K562 (cell line): ENCODE data around the gene PRDM10. TPM values are rescaled to one million over a fixed set of nuclear protein-coding genes. Genes with fewer than 3 reads are reported as not detected.
A peak's percentile ranks its signal among the peaks of the same experiment; 100 is the strongest.

Experiments used
- ATAC-seq: fragments of 200-7000 bp; cut with Tn5 transposase; 3 replicates; pipeline ENCODE4 v1.9.1; 2020; ENCODE audit warnings: moderate library complexity
- BruUV-seq: library from RNA; stranded (reverse); fragments of 400-500 nt; replicated peaks from 2 replicates; lab custom pipeline; 2021; lab: Mats Ljungman, UMichigan
- CTCF ChIA-PET: fragments of 300-600 bp; formaldehyde crosslinking; extraction: SDS; loops from one replicate; lab custom pipeline; 2021; ENCODE audit warnings: low intra/inter-chr PET ratio; lab: Yijun Ruan, JAX
- POLR2A ChIA-PET: fragments of 300-600, 350-650 bp; sonication (Branson Sonifier 250); formaldehyde crosslinking; extraction: SDS; loops from one replicate; lab custom pipeline; 2021; ENCODE audit warnings: antibody characterized with exemption, inconsistent platforms; lab: Yijun Ruan, JAX
- DNase-seq, 4 experiments: peaks; one replicate each; pipeline versions ENCODE4 v3.0.0 to v3.0.0-alpha.2; 2011 to 2018; ENCODE audit warnings: low spot score in 3 of 4, mixed read lengths in 3 of 4; ENCODE audit errors: extremely low read depth in 1 of 4
- FAIRE-seq: peaks from 2 replicates; lab custom pipeline; 2011; peaks lifted over from hg19 to GRCh38; lab: Jason Lieb, UNC
- H2AFZ ChIP-seq: 2 replicates; pipeline ENCODE4 v1.6.0; 2011; ENCODE audit warnings: low read depth, low read length, control low read depth, inconsistent platforms
- H3K27ac ChIP-seq: fragments of 200-600 bp; 3 replicates; pipeline ENCODE4 v1.8.0; 2011; ENCODE audit warnings: low read depth, mild to moderate bottlenecking, control low read depth, inconsistent platforms, low read length, moderate library complexity, mixed read lengths; ENCODE audit errors: extremely low read depth
- H3K27me3 ChIP-seq, 2 experiments: fragments of 300-600 bp in 1 of 2; 2 replicates in 1 of 2; 3 replicates in 1 of 2; pipeline versions ENCODE4 v1.6.0 to v1.8.0; 2011; ENCODE audit warnings: inconsistent platforms in 2 of 2, low read length in 2 of 2, mild to moderate bottlenecking in 1 of 2, mixed read lengths in 1 of 2, moderate library complexity in 1 of 2; ENCODE audit not compliant: control insufficient read depth in 2 of 2, insufficient read depth in 2 of 2
- H3K36me3 ChIP-seq: fragments of 300-600 bp; 3 replicates; pipeline ENCODE4 v1.8.0; 2011; ENCODE audit warnings: mild to moderate bottlenecking, low read length, inconsistent platforms; ENCODE audit not compliant: control insufficient read depth, insufficient read depth
- H3K4me1 ChIP-seq, 2 experiments: fragments of 200-600 bp in 1 of 2; replicated peaks in 1 of 2; 2 replicates in 1 of 2; 3 replicates in 1 of 2; pipeline versions ENCODE4 v1.5.1 to v1.8.0; 2011; ENCODE audit warnings: inconsistent platforms in 2 of 2, low read length in 2 of 2, mild to moderate bottlenecking in 1 of 2, mixed read lengths in 1 of 2, moderate library complexity in 1 of 2; ENCODE audit not compliant: control insufficient read depth in 2 of 2, insufficient read depth in 2 of 2
- H3K4me2 ChIP-seq: 2 replicates; pipeline ENCODE4 v1.6.1; 2011; ENCODE audit warnings: low read length, control low read depth, inconsistent platforms, mixed read lengths; ENCODE audit not compliant: insufficient read depth
- H3K4me3 ChIP-seq: fragments of 200-600 bp; sonication (generic), shearing (Covaris generic); 2 replicates; pipeline ENCODE4 v1.5.1; 2016; ENCODE audit warnings: control low read depth, inconsistent platforms
- H3K79me2 ChIP-seq: fragments of 200-600 bp; 3 replicates; pipeline ENCODE4 v1.8.0; 2011; ENCODE audit warnings: low read length, inconsistent platforms; ENCODE audit not compliant: control insufficient read depth, insufficient read depth
- H3K9ac ChIP-seq, 2 experiments: 2 replicates each; pipeline versions ENCODE4 v1.6.0 to v1.6.1; 2011; ENCODE audit warnings: low read depth in 2 of 2, low read length in 2 of 2, control low read depth in 1 of 2, inconsistent platforms in 1 of 2, mild to moderate bottlenecking in 1 of 2, mixed read lengths in 1 of 2; ENCODE audit not compliant: insufficient read depth in 1 of 2
- H3K9me1 ChIP-seq: one replicate; pipeline ENCODE4 v1.6.0; 2011; ENCODE audit warnings: inconsistent platforms, mild to moderate bottlenecking, low read length, moderate library complexity; ENCODE audit not compliant: control insufficient read depth, insufficient read depth
- H3K9me3 ChIP-seq: replicated peaks from 2 replicates; pipeline ENCODE4 v1.5.1; 2011; ENCODE audit warnings: low read depth, low read length, inconsistent platforms; ENCODE audit not compliant: control insufficient read depth, insufficient read depth
- H4K20me1 ChIP-seq: replicated peaks from 2 replicates; pipeline ENCODE4 v1.6.1; 2011; ENCODE audit warnings: low read length, inconsistent platforms, mixed read lengths; ENCODE audit not compliant: control insufficient read depth, insufficient read depth
- PCBP2 ChIP-seq: fragments of 200-400 bp; formaldehyde crosslinking; IDR thresholded peaks from 2 replicates; pipeline ENCODE4 v1.6.1; 2018; ENCODE audit warnings: low read length, low read depth, mild to moderate bottlenecking, moderate library complexity; ENCODE audit not compliant: poor library complexity, severe bottlenecking
- ZKSCAN8 ChIP-seq: fragments of 200-800 bp; sonication (Bioruptor generic); IDR thresholded peaks from 2 replicates; pipeline ENCODE4 v1.6.1; 2016; ENCODE audit warnings: missing genetic modification characterization, missing compliant biosample characterization
- ZNF589 ChIP-seq: fragments of 200-800 bp; sonication (Bioruptor generic); IDR thresholded peaks from 2 replicates; pipeline ENCODE4 v1.6.1; 2016; ENCODE audit warnings: low read depth, missing genetic modification characterization, missing compliant biosample characterization
- ZNF644 ChIP-seq: fragments of 200-800 bp; sonication (Bioruptor generic); IDR thresholded peaks from 2 replicates; pipeline ENCODE4 v1.6.1; 2016; ENCODE audit warnings: low read depth, missing genetic modification characterization, missing compliant biosample characterization
- WGBS: fragments of 100-300 bp; shearing (Covaris generic); methylation state at CpG from one replicate; pipeline ENCODE4 v1.1.6; 2016; ENCODE audit warnings: low coverage, mixed read lengths; ENCODE audit not compliant: insufficient coverage; ENCODE audit errors: missing lambda C conversion rate; 5-methylcytosine and 5-hydroxymethylcytosine counted together
- in situ Hi-C: fragments of 300-500 bp; cut with MboI; formaldehyde crosslinking; loops from 4 replicates; pipeline ENCODE4 v1.15.0; 2018; ENCODE audit warnings: inconsistent platforms, mixed read lengths
- intact Hi-C: fragments of 100-400 bp; cut with micrococcal nuclease; formaldehyde crosslinking; loops from 2 replicates; pipeline ENCODE4 v1.14.2; 2022
- polyA plus RNA-seq, 8 experiments: library from polyadenylated mRNA; depleted of rRNA in 4 of 8; stranded (reverse) in 5 of 8; unstranded in 3 of 8; fragments of >200 nt; fragmentation: Nextera tagmentation in 2 of 8; fragmentation: Illumina TruSeq in 1 of 8; extraction: Ambion mirVana in 2 of 8; extraction: Trizol in 1 of 8; gene quantifications; 2 replicates each; pipeline versions ENCODE4 v1.2.1 to v1.2.3, GENCODE V29; 2011 to 2014; ENCODE audit warnings: inconsistent platforms in 1 of 8, missing spikeins in 1 of 8
- total RNA-seq, 7 experiments: library from RNA; depleted of rRNA in 6 of 7; stranded (reverse); fragments of >200 nt in 6 of 7; fragmentation: Illumina TruSeq in 2 of 7; extraction: Trizol in 2 of 7; gene quantifications; 2 replicates each; pipeline versions ENCODE4 v1.2.1 to v1.2.3, GENCODE V29; 2011 to 2021; ENCODE audit warnings: low replicate concordance in 1 of 7
- TF ChIP-seq, protein P1 (sequence below): sonication (generic); formaldehyde crosslinking; IDR thresholded peaks from 2 replicates; pipeline ENCODE4 v1.8.0; 2022; ENCODE audit warnings: mild to moderate bottlenecking, low read depth, missing genetic modification reagents
- TF ChIP-seq, protein P2 (sequence below): sonication (generic); formaldehyde crosslinking; IDR thresholded peaks from 2 replicates; pipeline ENCODE4 v1.8.1; 2023; ENCODE audit warnings: missing genetic modification reagents, mild to moderate bottlenecking, borderline replicate concordance

PRDM10 gene
- total and polyA plus RNA-seq, 9 of the 15 experiments (the other 6 are each of a cell fraction or from before 2014, with no cell fraction given): 0.89 to 9.3 (median 4.5) TPM

DNA sequence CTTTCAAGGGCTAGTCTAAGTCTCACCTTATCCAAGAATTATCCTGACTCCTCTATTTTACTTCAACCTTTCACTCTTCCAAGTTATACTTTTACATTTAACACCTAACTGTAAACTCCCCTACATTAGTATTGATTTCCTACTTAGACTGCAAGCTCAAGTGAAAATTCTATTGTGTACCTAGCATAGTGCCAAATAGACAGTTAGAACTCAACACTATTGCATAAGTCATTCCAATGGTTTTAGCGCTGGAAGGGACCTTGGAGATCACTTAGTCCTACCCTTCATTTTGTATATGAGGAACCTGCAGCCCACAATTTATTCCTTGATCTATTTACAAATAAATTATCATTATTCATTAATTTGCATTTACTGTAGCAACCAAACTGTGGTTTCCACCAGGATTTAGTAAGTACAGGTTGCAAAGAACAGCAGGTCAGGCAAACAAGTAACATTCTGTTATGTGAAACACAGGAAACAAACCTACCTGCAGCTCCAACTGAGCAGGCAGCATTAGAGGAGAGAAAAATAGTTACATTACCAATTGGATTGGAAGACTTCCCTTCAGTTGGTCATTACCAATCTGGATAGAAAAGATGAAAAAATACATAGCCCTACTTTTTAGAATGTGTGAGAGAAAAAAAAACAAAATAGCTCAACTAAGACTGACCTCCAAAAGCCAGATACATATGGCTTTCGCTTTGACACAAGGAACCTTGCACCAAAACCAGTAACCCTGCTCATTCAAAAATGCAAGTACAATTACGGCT, 73.5 kb downstream of the PRDM10 start:
- no peak for ATAC-seq
- Histone ChIP-seq H3K4me2 (no peak overlapping the region), H3K9me3 (no peaks in the 10 kb centered on the region), H3K4me3 (no peak overlapping the region)
- no TSS peak for BruUV-seq
- 75% methylated on average over 3 of the region's 3 CpGs for WGBS
- no peak for TF ChIP-seq ZKSCAN8
- TF ChIP-seq, all 486 proteins: peak for 0
- CTCF ChIA-PET: no interaction called here
- Histone ChIP-seq H3K9me1 (no peaks in the 10 kb centered on the region), H3K9ac (no peak overlapping the region), H3K79me2 (no peaks in the 10 kb centered on the region), H3K4me1 (peaks cover 6 to 9% of the 10 kb centered on the region in 2 experiments; a peak in 4 of 5 replicates), H3K36me3 (peaks cover 11% of the 10 kb centered on the region; the same call in 1 of the 3 replicates), H3K27me3 (no peaks in the 10 kb centered on the region), H3K27ac (no peak overlapping the region), H2AFZ (no peak overlapping the region), H4K20me1 (no peaks in the 10 kb centered on the region)
- no peak for FAIRE-seq
- intact Hi-C loops (no loop called here), in situ Hi-C loops (loop anchor here (5.0 kb wide), 1 partner anchor 203 kb away; no protein-coding TSS in a partner anchor)
- DNase-seq: no peak
- POLR2A ChIA-PET: interaction anchor here (0.7 kb wide), 1 partner anchor 73 kb away, joined by 3 read pairs; no protein-coding TSS in a partner anchor

DNA sequence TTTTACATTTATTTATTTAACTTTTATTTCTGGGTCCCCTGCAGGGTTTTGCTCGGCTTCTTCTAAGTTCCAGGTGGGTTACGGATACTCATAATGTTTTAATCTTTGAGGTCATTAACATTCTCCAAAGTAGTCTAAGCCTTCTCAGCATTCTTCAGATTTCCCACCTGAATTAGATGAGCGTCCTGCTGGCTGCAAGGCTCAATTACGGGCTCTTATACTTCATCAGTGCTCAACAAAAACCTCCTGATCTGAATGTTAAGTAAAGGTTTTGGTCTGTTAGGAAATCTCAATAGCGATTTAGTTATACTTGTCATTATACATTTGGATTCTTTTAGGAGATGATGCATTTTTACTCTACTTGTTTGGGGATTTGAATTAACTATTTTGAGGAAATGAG, 80.0 kb downstream of the PRDM10 start:
- Histone ChIP-seq H2AFZ (no peak overlapping the region), H3K36me3 (peaks cover 21% of the 10 kb centered on the region; the same call in 2 of the 3 replicates), H3K79me2 (no peaks in the 10 kb centered on the region), H3K9me3 (no peaks in the 10 kb centered on the region), H3K4me3 (no peak overlapping the region), H4K20me1 (no peaks in the 10 kb centered on the region), H3K4me1 (no peaks in the 10 kb centered on the region), H3K9ac (no peak overlapping the region), H3K27me3 (no peaks in the 10 kb centered on the region), H3K9me1 (no peaks in the 10 kb centered on the region), H3K27ac (no peak overlapping the region), H3K4me2 (no peak overlapping the region; the same call in 1 of the 2 replicates)
- no TSS peak for BruUV-seq
- CTCF ChIA-PET: interaction anchor here (5.0 kb wide), 1 partner anchor 209 kb away, joined by 54 read pairs; no protein-coding TSS in a partner anchor
- ATAC-seq: peak; percentile 44; the same call in 2 of the 3 replicates
- POLR2A ChIA-PET: no interaction called here
- TF ChIP-seq, protein P1, sequence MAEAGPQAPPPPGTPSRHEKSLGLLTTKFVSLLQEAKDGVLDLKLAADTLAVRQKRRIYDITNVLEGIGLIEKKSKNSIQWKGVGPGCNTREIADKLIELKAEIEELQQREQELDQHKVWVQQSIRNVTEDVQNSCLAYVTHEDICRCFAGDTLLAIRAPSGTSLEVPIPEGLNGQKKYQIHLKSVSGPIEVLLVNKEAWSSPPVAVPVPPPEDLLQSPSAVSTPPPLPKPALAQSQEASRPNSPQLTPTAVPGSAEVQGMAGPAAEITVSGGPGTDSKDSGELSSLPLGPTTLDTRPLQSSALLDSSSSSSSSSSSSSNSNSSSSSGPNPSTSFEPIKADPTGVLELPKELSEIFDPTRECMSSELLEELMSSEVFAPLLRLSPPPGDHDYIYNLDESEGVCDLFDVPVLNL: no peak
- TF ChIP-seq ZNF589 (CRISPR knock-in tag) (no peak), PCBP2 (no peak), ZNF644 (no peak)
- TF ChIP-seq, protein P2, sequence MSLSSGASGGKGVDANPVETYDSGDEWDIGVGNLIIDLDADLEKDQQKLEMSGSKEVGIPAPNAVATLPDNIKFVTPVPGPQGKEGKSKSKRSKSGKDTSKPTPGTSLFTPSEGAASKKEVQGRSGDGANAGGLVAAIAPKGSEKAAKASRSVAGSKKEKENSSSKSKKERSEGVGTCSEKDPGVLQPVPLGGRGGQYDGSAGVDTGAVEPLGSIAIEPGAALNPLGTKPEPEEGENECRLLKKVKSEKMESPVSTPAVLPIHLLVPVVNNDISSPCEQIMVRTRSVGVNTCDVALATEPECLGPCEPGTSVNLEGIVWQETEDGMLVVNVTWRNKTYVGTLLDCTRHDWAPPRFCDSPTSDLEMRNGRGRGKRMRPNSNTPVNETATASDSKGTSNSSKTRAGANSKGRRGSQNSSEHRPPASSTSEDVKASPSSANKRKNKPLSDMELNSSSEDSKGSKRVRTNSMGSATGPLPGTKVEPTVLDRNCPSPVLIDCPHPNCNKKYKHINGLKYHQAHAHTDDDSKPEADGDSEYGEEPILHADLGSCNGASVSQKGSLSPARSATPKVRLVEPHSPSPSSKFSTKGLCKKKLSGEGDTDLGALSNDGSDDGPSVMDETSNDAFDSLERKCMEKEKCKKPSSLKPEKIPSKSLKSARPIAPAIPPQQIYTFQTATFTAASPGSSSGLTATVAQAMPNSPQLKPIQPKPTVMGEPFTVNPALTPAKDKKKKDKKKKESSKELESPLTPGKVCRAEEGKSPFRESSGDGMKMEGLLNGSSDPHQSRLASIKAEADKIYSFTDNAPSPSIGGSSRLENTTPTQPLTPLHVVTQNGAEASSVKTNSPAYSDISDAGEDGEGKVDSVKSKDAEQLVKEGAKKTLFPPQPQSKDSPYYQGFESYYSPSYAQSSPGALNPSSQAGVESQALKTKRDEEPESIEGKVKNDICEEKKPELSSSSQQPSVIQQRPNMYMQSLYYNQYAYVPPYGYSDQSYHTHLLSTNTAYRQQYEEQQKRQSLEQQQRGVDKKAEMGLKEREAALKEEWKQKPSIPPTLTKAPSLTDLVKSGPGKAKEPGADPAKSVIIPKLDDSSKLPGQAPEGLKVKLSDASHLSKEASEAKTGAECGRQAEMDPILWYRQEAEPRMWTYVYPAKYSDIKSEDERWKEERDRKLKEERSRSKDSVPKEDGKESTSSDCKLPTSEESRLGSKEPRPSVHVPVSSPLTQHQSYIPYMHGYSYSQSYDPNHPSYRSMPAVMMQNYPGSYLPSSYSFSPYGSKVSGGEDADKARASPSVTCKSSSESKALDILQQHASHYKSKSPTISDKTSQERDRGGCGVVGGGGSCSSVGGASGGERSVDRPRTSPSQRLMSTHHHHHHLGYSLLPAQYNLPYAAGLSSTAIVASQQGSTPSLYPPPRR (CRISPR knock-in tag): no peak
- in situ Hi-C loops (no loop called here), intact Hi-C loops (loop anchor here (1.0 to 5.0 kb wide), 4 partner anchors 80 to 275 kb away; partner anchors contain the start of genes APLP2 and PRDM10)
- no peak for DNase-seq
- FAIRE-seq: no peak
- 75% methylated on average over 5 of the region's 5 CpGs for WGBS
